ENCODE results near the gene ABHD12. TPM values are rescaled to one million over a fixed set of nuclear protein-coding genes. Genes with fewer than 3 reads are reported as not detected.

ABHD12 gene
- total RNA-seq, 1 donor from 2014 or later = 35.8 TPM

- no peak for DNase-seq (ENCODE audit: low spot score)
- intact Hi-C loops (cut with DNase I) = no loop called here
Observed at GRCh38 chr20:25328954-25329498, 61.6 kb downstream of the ABHD12 start.

GRCh38 chr20:25327521-25328235 lies 63.0 kb downstream of the ABHD12 start:
- intact Hi-C loops (cut with DNase I) = no loop called here
- DNase-seq (ENCODE audit: low spot score) = no peak

DNA sequence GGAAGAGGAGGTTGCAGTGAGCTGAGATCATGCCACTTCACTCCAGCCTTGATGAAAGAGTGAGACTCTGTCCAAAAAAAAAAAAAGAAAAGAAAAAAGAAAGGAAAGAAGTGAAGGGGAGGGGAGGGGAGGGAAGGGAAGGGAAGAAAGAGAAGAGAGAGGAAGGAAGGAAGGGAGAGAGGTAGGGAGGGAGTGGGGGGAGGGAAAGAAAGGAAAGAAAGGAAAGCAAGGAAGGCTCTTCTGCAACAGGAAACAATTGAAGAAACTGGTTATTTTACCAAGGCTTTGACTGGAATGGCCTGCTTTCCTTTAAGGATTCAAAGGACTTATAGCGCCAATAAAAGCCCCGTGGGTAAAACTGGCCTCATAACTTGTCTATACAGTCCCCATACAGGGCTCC lies 64.6 kb downstream of the ABHD12 start:
- intact Hi-C loops (cut with DNase I) = no loop called here
- no peak for DNase-seq (ENCODE audit: low spot score)

GRCh38 chr20:25325073-25325472 lies 65.6 kb downstream of the ABHD12 start:
- intact Hi-C loops (cut with DNase I) = no loop called here
- no peak for DNase-seq (ENCODE audit: low spot score)

- intact Hi-C loops (cut with DNase I) = no loop called here
- DNase-seq (ENCODE audit: low spot score) = no peak
Observed at GRCh38 chr20:25324412-25324811, 66.2 kb downstream of the ABHD12 start.

DNA sequence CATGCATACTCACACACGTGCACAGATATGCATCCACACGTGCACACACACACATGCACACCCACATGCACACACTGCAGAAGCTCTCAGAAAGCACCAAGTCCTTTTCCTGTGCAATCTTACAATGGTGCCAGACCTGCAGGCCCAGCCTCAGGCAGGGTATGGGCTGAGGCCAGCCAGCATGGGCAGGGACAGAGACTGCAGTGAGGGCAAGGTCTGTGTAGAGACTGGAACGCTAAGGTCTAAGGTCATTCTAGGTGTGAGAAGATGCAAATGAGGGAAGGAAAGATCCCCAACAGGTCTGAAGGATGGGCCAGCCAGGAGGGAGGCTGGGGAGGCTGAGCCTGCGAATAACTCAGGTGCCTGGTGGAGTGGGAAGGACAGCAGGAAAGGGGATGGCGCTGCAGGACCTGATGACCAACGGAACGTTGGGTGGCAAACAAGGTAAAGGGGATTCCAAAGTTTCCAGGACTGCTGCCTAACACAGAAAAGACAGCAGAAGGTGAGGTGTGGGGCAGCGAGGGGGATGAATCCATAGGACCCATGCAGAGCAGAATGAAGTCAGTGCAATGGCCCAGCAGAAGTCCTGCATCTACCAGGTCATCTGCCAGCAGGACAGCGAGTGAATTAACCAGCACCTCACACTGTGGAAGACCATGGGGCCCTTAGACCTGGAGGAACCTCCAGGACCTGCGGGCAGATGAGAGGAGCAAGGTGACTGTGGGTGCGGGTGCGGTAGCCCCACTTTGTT lies 67.0 kb downstream of the ABHD12 start:
- intact Hi-C loops (cut with DNase I) = no loop called here
- DNase-seq (ENCODE audit: low spot score) = no peak

- DNase-seq (ENCODE audit: low spot score) = no peak
- intact Hi-C loops (cut with DNase I) = no loop called here
Observed at GRCh38 chr20:25321991-25322390, 68.6 kb downstream of the ABHD12 start.

DNA sequence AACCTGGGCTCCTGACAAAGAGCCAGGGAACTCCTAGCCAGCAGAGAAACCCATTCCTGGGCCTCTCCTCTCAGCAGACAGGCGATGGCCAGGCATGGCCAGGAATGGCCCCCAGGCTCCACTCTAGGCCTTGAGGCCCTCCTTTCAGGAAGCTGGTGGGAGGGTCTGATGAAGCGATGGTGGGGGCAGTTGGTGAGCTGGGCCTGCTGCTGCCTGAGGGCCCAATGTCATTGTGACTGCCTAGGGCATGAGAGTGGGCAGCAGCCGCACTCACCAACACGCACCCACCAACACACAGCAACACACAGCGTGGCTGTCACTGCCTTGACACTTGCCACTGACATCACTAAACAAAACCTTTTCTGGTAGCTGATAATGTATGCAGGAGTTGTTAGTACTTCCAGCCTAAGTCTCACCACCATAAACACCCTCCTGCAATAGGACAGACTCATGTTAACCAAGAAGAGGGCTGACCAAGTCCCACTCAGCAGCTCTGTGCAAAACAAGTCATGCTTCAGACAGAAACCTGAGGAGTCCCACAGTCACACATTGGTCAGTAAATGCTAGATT lies 69.3 kb downstream of the ABHD12 start:
- intact Hi-C loops (cut with DNase I) = no loop called here

DNA sequence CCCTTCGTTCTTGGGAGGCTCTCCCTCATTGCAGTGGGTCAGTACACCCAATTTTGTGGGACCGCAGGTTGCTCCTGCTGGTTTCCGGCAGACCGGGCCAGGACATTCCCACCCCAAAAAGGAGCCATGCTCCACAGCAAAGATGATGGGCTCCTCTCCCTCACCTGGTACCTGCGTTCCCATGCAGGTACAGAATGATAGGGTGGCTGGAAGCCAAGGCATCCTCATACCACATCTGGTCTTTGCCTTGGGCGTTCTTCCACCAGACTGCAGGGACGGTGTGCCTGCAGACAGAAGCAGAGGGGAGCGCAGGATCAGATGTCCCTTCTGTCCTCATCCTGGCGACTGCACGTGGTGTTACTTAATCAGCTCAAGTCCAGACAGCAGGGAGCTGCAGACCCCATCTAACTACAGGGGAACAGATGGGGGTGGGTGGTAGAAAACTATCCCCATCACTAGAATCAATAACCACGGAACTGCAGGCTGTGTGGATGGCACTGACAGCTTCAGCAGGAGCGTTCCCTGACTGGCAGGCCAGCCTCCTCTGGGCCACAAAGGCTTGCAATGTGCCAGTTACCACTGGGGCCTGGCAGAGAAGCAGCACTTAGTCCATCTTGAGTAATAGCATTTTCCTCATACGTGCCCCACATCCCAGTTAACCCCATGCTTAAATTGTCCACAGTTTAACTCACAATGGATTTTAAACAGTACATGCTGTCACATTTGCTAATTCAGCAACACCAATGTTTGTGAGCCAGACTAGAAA lies 70.4 kb downstream of the ABHD12 start:
- intact Hi-C loops (cut with DNase I) = no loop called here
- DNase-seq (ENCODE audit: low spot score) = no peak

More for the DNA sequence above, 69.3 kb downstream of the ABHD12 start:
- DNase-seq (ENCODE audit: low spot score) = no peak

DNA sequence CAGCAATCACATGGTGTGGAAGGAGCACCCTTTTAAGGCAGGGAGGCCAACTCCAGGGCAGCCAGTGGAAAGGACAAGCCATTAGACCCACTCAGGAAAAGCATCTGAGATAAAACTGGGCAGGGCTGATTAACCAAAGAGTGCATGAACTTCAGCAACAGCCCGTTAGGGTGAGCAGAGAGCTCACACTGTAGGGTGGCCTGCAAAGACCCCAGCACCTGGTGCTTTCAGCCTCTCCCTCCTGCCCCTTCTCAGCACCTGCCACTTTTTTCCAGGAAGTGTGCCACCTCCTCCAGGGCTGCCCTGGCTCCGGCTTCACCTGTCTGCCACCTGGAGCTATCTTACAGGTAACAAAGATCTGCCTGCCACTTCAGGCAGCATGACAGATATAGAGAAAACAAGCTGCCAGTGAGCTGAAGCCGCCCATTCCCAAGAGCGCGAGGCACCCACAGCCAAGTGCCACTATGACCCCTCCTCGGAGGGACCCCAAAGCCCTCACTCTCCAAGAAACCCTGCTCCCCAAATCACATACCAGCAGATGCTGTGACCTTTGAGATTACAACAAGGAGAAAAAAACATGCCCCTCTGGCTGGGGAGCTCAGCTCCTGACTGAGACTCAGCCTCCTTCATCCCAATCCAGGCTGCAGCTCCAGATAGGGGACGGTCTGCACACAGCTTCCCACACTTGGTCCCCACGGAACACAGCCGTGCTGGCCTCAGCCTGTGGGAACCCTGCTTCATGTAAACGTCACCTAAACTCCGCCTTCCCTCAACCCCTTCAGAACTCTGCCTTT lies 71.2 kb downstream of the ABHD12 start:
- intact Hi-C loops (cut with DNase I) = no loop called here
- no peak for DNase-seq (ENCODE audit: low spot score)

DNA sequence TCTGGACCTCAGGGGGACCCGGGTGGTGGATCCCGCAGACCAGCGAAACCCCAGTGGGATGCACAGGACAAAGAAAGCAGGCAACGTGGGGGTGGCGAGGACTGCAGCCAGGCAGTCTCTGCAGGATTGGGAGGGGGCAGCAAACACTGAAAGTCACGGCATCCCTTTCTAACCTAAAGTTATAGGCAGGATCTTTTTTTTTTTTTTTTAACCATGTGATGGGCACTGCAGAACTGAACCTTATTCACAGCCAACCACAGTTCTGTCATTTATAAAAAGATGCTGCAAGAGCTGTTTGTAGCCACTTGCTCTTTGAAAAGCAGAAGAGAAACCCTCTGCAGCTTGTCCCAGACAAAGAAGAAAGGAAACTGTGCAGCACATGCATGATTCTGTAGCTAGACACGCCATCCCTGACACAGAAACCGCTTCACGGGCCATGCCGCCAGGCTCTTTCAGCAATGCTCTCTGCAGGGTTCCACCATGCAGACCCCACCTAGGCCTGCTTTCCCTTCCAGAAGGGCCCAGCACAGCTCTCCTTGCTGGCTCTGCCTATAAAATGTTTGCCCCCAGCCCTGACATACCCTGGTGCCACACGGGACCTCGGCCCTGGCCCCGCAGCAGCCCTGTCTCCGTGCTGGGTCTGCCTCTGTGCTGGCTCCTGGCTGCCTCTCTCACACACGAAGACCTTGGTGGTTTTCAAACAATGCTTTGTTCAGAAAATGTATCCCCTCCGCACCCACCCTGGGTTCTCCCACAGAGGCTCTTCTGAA lies 72.0 kb downstream of the ABHD12 start:
- no peak for DNase-seq (ENCODE audit: low spot score)
- intact Hi-C loops (cut with DNase I) = no loop called here

- intact Hi-C loops (cut with DNase I) = no loop called here
- no peak for DNase-seq (ENCODE audit: low spot score)
Observed at GRCh38 chr20:25317351-25318075, 73.1 kb downstream of the ABHD12 start.

DNA sequence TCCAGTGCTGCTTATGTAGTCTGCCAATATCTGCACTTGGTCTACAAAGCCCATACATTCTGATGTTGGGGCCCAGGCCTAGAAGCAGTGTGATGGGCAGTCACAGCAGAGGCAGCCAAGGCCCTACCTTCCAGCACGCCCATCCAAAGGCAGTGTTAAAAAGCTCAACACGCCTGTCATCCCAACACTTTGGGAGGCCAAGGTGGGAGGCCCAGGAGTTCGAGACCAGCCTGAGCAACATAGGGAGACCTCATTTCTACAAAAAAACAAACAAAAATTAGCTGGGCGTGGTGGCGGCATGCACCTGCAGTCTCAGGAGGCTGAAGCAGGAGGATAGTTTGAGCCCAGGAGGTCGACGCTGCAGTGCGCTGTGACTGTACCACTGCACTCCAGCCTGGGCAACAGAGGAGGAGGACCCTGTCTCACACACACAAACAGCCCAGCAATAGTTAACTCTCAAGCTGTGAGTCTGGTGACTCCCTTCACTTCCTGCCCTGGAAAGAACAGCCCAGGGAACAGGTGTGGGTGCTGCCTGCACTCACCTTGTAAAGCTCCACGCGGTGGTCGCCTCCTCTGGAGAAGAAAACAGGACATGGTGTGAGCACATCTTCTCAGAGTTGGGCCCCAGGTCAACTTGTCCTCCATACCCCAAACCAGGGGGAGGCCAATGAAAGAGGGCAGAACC lies 74.0 kb downstream of the ABHD12 start:
- no peak for DNase-seq (ENCODE audit: low spot score)
- intact Hi-C loops (cut with DNase I) = no loop called here

- DNase-seq (ENCODE audit: low spot score) = no peak
- intact Hi-C loops (cut with DNase I) = no loop called here
Observed at GRCh38 chr20:25315418-25316210, 75.0 kb downstream of the ABHD12 start.

GRCh38 chr20:25314497-25315417 lies 75.9 kb downstream of the ABHD12 start:
- DNase-seq (ENCODE audit: low spot score) = no peak

More at GRCh38 chr20:25314497-25315417, 75.9 kb downstream of the ABHD12 start:
- intact Hi-C loops (cut with DNase I) = no loop called here
